Neural cell (in vitro differentiated cells): ENCODE measurements around the gene SCGB3A1. TPM values are rescaled to one million over a fixed set of nuclear protein-coding genes. Genes with fewer than 3 reads are reported as not detected.

Experiments
- H2AFZ ChIP-seq: fragments of 200-600, 300-800 bp; sonication (generic), shearing (Covaris generic); 2 replicates; pipeline ENCODE4 v1.6.0; 2014; ENCODE audit warnings: low read depth, mild to moderate bottlenecking, antibody characterized with exemption, low read length, moderate library complexity
- H3F3A ChIP-seq: fragments of 200-600 bp; shearing (Covaris generic); 2 replicates; pipeline ENCODE4 v1.6.1; 2016; ENCODE audit warnings: mild to moderate bottlenecking, moderate library complexity, mixed read lengths, antibody characterized with exemption, low read length; ENCODE audit not compliant: insufficient read depth, poor library complexity, severe bottlenecking
- H3K27ac ChIP-seq: fragments of 200-600, 300-800 bp; sonication (generic), shearing (Covaris generic); 2 replicates; pipeline ENCODE4 v1.5.1; 2014; ENCODE audit warnings: mild to moderate bottlenecking, low read length, moderate library complexity
- H3K27me3 ChIP-seq: fragments of 300-800, 200-600 bp; sonication (generic), shearing (Covaris generic); 2 replicates; pipeline ENCODE4 v1.6.0; 2014; ENCODE audit warnings: mild to moderate bottlenecking, low read depth, low read length, moderate library complexity; ENCODE audit not compliant: insufficient read depth
- H3K36me3 ChIP-seq: fragments of 300-800, 200-600 bp; sonication (generic), shearing (Covaris generic); 2 replicates; pipeline ENCODE4 v1.5.1; 2014; ENCODE audit warnings: mild to moderate bottlenecking, antibody characterized with exemption, low read length, moderate library complexity; ENCODE audit not compliant: insufficient read depth
- H3K4me2 ChIP-seq: fragments of 300-800, 200-600 bp; sonication (generic), shearing (Covaris generic); 2 replicates; pipeline ENCODE4 v1.6.0; 2014; ENCODE audit warnings: mild to moderate bottlenecking, low read length
- H3K4me3 ChIP-seq: fragments of 300-800, 200-600 bp; sonication (generic), shearing (Covaris generic); 2 replicates; pipeline ENCODE4 v1.5.1; 2014; ENCODE audit warnings: mild to moderate bottlenecking, low read length, moderate library complexity
- H3K79me2 ChIP-seq: fragments of 200-600 bp; shearing (Covaris generic); replicated peaks from 2 replicates; pipeline ENCODE4 v1.6.0; 2014; ENCODE audit warnings: mild to moderate bottlenecking, low read length, moderate library complexity; ENCODE audit not compliant: insufficient read depth
- H3K9ac ChIP-seq: fragments of 300-800, 200-600 bp; sonication (generic), shearing (Covaris generic); 2 replicates; pipeline ENCODE4 v1.6.1; 2016; ENCODE audit warnings: mild to moderate bottlenecking, low read length, mixed read lengths
- H3K9me2 ChIP-seq: fragments of 200-600 bp; shearing (Covaris generic); 2 replicates; pipeline ENCODE4 v1.6.1; 2016; ENCODE audit warnings: mild to moderate bottlenecking, low read length, mixed read lengths; ENCODE audit not compliant: insufficient read depth
- H3K9me3 ChIP-seq: fragments of 200-600, 300-800 bp; sonication (generic), shearing (Covaris generic); 2 replicates; pipeline ENCODE4 v1.6.1; 2016; ENCODE audit warnings: mild to moderate bottlenecking, mixed run types, low read length, moderate library complexity, mixed read lengths
- H4K20me1 ChIP-seq: fragments of 200-600 bp; shearing (Covaris generic); 2 replicates; pipeline ENCODE4 v1.6.1; 2016; ENCODE audit warnings: mild to moderate bottlenecking, mixed run types; ENCODE audit not compliant: insufficient read depth
- EP300 ChIP-seq: fragments of 450-650 bp; conservative IDR thresholded peaks from 2 replicates; pipeline ENCODE4 v1.6.1; 2014; ENCODE audit warnings: antibody characterized with exemption, mild to moderate bottlenecking, moderate library complexity; ENCODE audit not compliant: poor library complexity, severe bottlenecking
- EZH2 ChIP-seq: fragments of 200-600, 300-800 bp; shearing (Covaris generic), sonication (generic); IDR thresholded peaks from 2 replicates; pipeline ENCODE4 v1.6.1; 2014; ENCODE audit warnings: antibody characterized with exemption, low read length, borderline replicate concordance, mild to moderate bottlenecking; ENCODE audit not compliant: insufficient read depth, poor library complexity, severe bottlenecking
- MXI1 ChIP-seq: fragments of 450-650 bp; conservative IDR thresholded peaks from 2 replicates; pipeline ENCODE4 v1.6.1; 2014; ENCODE audit warnings: antibody characterized with exemption, mild to moderate bottlenecking; ENCODE audit not compliant: poor library complexity, severe bottlenecking
- RAD21 ChIP-seq: fragments of 450-650 bp; conservative IDR thresholded peaks from 2 replicates; pipeline ENCODE4 v1.6.1; 2014; ENCODE audit warnings: antibody characterized with exemption, mild to moderate bottlenecking, moderate library complexity
- TAF1 ChIP-seq: IDR thresholded peaks from 2 replicates; pipeline ENCODE4 v1.6.1; 2012; ENCODE audit warnings: low read depth
- polyA plus RNA-seq: library from polyadenylated mRNA; depleted of rRNA; stranded (reverse); fragments of >200 nt; gene quantifications from 2 replicates; pipeline ENCODE4 v1.2.3, GENCODE V29; 2014
- TF ChIP-seq, protein P1 (sequence below): IDR thresholded peaks from 2 replicates; pipeline ENCODE4 v1.6.1; 2012; ENCODE audit warnings: borderline replicate concordance

The SCGB3A1 gene
- polyA plus RNA-seq, 1 donor from 2014 or later, result not detected

DNA sequence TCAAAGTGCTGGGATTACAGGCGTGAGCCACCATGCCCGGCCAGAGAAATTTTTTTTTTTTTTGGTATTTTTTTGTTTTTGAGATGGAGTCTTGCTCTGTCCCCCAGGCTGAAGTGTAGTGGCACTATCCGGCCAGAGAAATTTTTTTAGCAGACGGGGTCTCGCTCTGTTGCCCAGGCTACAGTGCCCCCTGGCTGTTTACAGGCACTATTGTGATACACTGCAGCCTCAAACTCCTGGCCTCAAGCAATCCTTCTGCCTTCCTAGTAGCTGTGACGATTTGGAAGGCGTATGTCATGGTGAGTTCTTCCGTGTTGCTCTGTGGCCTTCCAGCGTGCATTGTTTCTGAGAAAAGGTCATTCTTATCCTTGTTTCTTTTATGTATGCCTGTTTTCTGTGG, 49.6 kb downstream of the SCGB3A1 start:
- H3K9ac ChIP-seq, result no peak overlapping the region
- TF ChIP-seq RAD21 (no peak), MXI1 (no peak), EP300 (no peak), TAF1 (no peak), EZH2 (no peak)
- TF ChIP-seq, protein P1, sequence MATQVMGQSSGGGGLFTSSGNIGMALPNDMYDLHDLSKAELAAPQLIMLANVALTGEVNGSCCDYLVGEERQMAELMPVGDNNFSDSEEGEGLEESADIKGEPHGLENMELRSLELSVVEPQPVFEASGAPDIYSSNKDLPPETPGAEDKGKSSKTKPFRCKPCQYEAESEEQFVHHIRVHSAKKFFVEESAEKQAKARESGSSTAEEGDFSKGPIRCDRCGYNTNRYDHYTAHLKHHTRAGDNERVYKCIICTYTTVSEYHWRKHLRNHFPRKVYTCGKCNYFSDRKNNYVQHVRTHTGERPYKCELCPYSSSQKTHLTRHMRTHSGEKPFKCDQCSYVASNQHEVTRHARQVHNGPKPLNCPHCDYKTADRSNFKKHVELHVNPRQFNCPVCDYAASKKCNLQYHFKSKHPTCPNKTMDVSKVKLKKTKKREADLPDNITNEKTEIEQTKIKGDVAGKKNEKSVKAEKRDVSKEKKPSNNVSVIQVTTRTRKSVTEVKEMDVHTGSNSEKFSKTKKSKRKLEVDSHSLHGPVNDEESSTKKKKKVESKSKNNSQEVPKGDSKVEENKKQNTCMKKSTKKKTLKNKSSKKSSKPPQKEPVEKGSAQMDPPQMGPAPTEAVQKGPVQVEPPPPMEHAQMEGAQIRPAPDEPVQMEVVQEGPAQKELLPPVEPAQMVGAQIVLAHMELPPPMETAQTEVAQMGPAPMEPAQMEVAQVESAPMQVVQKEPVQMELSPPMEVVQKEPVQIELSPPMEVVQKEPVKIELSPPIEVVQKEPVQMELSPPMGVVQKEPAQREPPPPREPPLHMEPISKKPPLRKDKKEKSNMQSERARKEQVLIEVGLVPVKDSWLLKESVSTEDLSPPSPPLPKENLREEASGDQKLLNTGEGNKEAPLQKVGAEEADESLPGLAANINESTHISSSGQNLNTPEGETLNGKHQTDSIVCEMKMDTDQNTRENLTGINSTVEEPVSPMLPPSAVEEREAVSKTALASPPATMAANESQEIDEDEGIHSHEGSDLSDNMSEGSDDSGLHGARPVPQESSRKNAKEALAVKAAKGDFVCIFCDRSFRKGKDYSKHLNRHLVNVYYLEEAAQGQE, result no peak
- H3F3A ChIP-seq, result no peaks in the 10 kb centered on the region
- H3K79me2 ChIP-seq, result peaks cover 77% of the 10 kb centered on the region
- H4K20me1 ChIP-seq, result no peaks in the 10 kb centered on the region
- H3K4me3 ChIP-seq, result no peak overlapping the region
- H3K4me2 ChIP-seq, result no peak overlapping the region
- no peaks in the 10 kb centered on the region for H3K27me3 ChIP-seq
- peaks cover 4% of the 10 kb centered on the region for H3K36me3 ChIP-seq
- H2AFZ ChIP-seq, result no peak overlapping the region
- no peak overlapping the region for H3K27ac ChIP-seq
- no peaks in the 10 kb centered on the region for H3K9me3 ChIP-seq
- H3K9me2 ChIP-seq, result no peaks in the 10 kb centered on the region

Other genes starting within 250 kb of the SCGB3A1 start
- gene GFPT2, start 238.2 kb downstream of the SCGB3A1 start, polyA plus RNA-seq, result 7.4 and 9.2 TPM in 2 replicates
- 39.9 and 43.0 TPM in 2 replicates for gene CNOT6, start 97.1 kb downstream of the SCGB3A1 start, polyA plus RNA-seq
- 0.04 and 4.1 TPM in 2 replicates for gene FLT4, start 58.1 kb upstream of the SCGB3A1 start, polyA plus RNA-seq
- gene OR2Y1, start 148.6 kb upstream of the SCGB3A1 start, polyA plus RNA-seq, result not detected in 2 replicates
- gene MGAT1, start 211.3 kb upstream of the SCGB3A1 start, polyA plus RNA-seq, result 31.8 and 42.6 TPM in 2 replicates